Fibroblast of mammary gland (primary cell): Measurements from ENCODE around the gene RPLP2.

ENCODE experiments used
- DNase-seq: peaks from one replicate; pipeline ENCODE4 v3.0.0-alpha.2; 2010; ENCODE audit warnings: low read depth
- H3K4me3 ChIP-seq: 2 replicates; pipeline ENCODE4 v1.5.1; 2011; ENCODE audit warnings: low read depth, mild to moderate bottlenecking, low read length, moderate library complexity; ENCODE audit not compliant: control insufficient read depth
- TF ChIP-seq, protein P1 (sequence below): conservative IDR thresholded peaks from 2 replicates; pipeline ENCODE4 v1.5.1; 2011; ENCODE audit warnings: low read depth, low read length, inconsistent platforms; ENCODE audit not compliant: control insufficient read depth, insufficient read depth

The RPLP2 gene

DNA sequence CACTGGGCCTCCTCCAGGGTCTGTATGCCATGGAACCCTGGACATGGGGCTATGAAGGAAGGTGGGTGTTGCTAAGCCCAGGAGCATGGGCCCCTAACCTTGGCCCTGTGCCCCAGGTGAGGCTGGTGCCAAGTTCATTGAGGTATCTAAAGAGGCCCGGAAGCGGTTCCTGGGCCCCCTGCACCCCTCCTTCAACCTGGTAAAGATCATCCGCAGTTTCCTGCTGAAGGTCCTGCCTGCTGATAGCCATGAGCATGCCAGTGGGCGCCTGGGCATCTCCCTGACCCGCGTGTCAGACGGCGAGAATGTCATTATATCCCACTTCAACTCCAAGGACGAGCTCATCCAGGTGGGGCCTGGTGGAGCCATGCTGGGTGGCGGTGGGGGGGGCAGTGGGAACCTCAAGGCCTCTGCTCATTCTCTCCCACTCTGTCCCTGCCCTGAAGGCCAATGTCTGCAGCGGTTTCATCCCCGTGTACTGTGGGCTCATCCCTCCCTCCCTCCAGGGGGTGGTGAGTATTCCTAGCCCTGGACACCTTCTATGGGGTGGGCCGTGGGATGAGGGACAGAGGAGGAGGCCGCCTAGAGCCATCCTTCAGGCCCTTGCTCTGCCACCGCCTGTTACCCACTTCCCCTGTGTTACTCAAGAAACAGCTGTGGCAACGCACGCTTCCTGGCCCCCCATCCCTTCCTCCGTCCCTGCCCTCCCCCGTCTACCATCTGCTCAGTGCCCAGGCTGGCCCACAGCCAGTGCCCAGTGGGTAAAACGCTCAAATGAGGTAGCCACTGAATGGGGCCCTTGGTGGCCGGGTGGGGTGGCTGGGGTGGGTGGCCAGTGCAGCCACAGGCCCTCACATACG lies 12.0 kb downstream of the RPLP2 start:
- no peak for DNase-seq
- H3K4me3 ChIP-seq: no peak overlapping the region
- TF ChIP-seq, protein P1, sequence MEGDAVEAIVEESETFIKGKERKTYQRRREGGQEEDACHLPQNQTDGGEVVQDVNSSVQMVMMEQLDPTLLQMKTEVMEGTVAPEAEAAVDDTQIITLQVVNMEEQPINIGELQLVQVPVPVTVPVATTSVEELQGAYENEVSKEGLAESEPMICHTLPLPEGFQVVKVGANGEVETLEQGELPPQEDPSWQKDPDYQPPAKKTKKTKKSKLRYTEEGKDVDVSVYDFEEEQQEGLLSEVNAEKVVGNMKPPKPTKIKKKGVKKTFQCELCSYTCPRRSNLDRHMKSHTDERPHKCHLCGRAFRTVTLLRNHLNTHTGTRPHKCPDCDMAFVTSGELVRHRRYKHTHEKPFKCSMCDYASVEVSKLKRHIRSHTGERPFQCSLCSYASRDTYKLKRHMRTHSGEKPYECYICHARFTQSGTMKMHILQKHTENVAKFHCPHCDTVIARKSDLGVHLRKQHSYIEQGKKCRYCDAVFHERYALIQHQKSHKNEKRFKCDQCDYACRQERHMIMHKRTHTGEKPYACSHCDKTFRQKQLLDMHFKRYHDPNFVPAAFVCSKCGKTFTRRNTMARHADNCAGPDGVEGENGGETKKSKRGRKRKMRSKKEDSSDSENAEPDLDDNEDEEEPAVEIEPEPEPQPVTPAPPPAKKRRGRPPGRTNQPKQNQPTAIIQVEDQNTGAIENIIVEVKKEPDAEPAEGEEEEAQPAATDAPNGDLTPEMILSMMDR: no peak

DNA sequence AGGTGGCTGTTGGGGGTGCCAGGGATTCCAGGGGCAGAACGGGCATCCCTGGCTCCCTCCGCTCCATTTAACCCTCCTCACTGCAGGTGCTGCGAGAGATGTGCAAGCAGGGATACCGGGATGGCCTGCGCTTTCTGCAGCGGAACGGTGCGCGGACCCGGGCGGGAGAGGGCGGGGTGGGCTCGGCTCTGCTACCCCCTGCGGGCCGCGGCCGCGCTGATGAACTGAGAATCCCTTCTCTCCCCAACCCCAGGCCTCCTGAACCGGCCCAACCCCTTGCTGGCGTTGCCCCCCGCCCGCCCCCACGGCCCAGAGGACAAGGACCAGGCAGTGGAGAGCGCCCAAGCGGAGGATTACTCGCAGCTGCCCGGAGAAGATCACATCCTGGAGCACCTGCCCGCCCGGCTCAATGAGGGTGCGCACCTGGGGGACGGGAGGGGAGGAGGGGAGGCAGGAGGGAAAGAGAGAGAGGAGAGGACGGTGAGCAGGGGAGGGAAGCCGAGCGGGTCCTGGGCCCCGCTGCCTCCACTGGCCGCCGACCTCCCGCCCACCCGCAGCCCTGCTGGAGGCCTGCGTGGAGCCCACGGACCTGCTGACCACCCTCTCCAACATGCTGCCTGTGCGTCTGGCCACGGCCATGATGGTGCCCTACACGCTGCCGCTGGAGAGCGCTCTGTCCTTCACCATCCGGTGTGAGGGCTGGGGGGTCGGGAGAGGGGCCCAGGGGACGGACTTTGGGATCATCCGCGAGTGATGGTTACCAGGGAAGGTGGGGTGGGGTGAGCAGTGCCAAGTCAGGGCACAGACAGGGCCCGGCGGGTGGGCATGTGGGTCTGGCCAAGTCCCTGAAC lies 13.9 kb downstream of the RPLP2 start:
- TF ChIP-seq, protein P1: no peak
- DNase-seq: no peak

DNA sequence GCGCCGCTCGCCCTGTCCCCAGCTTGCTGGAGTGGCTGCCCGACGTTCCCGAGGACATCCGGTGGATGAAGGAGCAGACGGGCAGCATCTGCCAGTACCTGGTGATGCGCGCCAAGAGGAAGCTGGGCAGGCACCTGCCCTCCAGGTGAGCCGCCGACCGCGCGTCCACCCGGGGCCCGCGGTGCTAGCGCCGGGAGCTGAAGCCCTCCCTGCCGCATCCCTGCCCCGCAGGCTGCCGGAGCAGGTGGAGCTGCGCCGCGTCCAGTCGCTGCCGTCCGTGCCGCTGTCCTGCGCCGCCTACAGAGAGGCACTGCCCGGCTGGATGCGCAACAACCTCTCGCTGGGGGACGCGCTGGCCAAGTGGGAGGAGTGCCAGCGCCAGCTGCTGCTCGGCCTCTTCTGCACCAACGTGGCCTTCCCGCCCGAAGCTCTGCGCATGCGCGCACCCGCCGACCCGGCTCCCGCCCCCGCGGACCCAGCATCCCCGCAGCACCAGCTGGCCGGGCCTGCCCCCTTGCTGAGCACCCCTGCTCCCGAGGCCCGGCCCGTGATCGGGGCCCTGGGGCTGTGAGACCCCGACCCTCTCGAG lies 14.6 kb downstream of the RPLP2 start:
- H3K4me3 ChIP-seq: no peak overlapping the region
- DNase-seq: no peak
- TF ChIP-seq, protein P1: no peak

More for the DNA sequence above, 13.9 kb downstream of the RPLP2 start:
- H3K4me3 ChIP-seq: no peak overlapping the region

DNA sequence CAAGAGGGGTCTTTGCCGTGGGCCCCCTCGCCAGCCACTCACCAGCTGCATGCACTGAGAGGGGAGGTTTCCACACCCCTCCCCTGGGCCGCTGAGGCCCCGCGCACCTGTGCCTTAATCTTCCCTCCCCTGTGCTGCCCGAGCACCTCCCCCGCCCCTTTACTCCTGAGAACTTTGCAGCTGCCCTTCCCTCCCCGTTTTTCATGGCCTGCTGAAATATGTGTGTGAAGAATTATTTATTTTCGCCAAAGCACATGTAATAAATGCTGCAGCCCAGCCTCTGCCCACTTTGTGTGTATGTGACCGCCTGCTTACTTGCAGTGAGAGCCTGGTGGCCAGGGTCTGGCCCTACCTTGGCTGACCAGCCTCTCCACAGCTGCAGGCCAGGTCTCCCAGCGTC lies 15.2 kb downstream of the RPLP2 start:
- H3K4me3 ChIP-seq: no peak overlapping the region

DNA sequence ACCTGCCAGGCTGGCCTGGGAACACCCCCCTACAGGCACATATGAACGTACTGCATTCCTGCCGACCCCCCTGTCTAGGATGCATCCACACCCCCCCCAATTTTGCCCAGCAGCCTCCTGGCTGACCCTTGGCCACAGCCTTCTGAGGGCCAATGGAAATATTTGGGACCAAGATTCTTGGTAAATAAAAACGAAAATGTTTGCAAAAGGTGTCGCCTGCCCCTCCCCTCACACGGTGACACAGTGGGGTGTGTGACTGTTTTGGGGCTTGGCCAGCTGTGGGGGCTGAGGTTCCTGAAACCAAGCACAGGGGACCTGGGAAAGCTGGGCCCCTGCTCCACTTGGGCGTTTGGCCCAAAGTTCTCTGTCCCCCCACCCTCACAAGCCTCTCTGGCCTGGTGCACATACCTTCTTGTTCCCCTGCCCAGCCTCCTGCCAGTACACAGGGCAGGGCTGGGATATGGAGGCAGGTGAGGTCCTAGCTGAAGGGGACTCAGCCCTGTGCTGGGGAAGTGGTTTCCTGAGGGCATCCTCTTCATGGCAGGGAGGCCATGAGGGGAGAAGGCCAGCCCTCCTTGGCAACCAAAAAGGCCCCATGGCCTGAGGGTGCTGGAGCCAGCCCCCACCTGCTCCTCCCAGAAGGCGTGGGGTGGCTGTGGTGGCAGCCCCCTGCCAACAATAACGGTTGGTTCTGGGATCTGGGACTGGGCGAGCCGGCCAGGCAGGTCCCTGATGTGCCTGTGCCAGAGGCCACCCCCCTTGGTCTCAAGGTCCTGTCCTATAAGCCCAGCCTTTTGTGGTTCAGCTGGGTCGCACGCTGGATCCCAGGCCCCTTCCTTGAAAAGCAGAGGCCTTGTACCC lies 15.8 kb downstream of the RPLP2 start:
- TF ChIP-seq, protein P1: no peak
- DNase-seq: no peak
- no peak overlapping the region for H3K4me3 ChIP-seq

More for the DNA sequence above, 15.2 kb downstream of the RPLP2 start:
- no peak for DNase-seq
- TF ChIP-seq, protein P1: no peak

DNA sequence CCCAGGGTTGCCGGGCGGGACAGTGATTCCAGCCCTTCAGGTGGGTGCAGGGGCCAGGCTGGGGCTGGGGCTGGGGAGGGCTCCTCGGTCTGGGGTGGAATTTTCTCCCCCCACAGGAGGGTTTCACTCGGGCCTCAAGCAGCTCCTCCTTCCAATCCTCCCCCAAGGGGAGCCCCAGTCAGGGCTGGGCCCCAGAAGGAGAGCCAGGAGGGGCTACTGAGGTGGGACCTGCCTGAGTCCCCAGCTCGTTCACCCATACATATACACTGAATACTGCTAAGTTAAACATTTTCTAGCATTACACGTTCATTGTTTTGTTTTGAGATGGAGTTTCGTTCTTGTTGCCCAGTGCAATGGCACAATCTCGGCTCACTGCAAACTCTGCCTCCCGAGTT lies 16.5 kb downstream of the RPLP2 start:
- TF ChIP-seq, protein P1: no peak
- no peak overlapping the region for H3K4me3 ChIP-seq
- no peak for DNase-seq
